Testis (tissue), 2 donors: Measurements from ENCODE around the gene HK3.

Experiments used
- POLR2A ChIP-seq: fragments of 450-650 bp; IDR thresholded peaks from one replicate; pipeline ENCODE4 v1.6.1; 2017; ENCODE audit warnings: antibody characterized with exemption, mild to moderate bottlenecking, moderate library complexity
- TF ChIP-seq, protein P1 (sequence below), 3 experiments: fragments of 450-650 bp in 2 of 3; fragments of 200-600 bp in 1 of 3; sonication (generic) in 1 of 3; IDR thresholded peaks; one replicate each; pipeline ENCODE4 v1.5.1; 2016 to 2019; ENCODE audit warnings: antibody characterized with exemption in 3 of 3, mild to moderate bottlenecking in 2 of 3, moderate library complexity in 1 of 3

DNA sequence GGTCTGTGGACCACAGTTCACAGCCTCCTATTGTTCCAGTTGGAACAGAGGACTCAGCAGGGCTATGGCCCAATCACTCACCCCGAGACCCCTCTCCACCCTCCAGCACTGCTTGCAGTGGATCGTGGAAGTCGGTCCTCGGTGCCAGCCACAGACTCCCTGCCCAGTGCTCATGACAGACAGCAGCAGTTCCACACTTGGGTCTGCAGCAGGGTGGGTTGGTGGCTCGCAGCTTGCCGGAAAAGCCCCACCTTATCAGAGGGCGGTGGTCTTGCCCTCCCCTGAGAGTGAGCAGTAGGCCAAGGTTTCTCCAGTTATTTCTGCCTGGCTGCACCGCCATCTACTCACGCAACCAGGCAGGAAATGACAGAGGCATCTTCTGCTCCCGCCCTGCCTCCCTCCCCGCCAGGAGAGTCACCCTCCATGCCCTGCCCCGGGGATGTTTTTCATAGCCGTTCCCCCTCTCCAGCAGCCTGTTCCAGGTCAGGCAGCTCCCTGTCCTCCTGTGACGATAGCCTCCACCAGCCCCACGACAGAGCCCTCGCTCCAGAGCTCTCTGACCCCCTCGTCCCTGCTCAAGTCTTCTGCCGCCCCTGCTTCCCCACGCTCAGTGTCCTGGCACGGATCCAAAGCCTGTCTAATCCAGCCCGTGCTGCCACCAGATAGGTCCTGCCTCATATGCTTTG lies 54.3 kb downstream of the HK3 start:
- TF ChIP-seq, protein P1, sequence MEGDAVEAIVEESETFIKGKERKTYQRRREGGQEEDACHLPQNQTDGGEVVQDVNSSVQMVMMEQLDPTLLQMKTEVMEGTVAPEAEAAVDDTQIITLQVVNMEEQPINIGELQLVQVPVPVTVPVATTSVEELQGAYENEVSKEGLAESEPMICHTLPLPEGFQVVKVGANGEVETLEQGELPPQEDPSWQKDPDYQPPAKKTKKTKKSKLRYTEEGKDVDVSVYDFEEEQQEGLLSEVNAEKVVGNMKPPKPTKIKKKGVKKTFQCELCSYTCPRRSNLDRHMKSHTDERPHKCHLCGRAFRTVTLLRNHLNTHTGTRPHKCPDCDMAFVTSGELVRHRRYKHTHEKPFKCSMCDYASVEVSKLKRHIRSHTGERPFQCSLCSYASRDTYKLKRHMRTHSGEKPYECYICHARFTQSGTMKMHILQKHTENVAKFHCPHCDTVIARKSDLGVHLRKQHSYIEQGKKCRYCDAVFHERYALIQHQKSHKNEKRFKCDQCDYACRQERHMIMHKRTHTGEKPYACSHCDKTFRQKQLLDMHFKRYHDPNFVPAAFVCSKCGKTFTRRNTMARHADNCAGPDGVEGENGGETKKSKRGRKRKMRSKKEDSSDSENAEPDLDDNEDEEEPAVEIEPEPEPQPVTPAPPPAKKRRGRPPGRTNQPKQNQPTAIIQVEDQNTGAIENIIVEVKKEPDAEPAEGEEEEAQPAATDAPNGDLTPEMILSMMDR (IDR thresholded peaks at IDR 0.05): no peak
- no peak for TF ChIP-seq POLR2A
